Effector memory CD4-positive, alpha-beta T cell (primary cell): ENCODE data around the gene NISCH.

Source experiments
- DNase-seq, 3 donors: peaks; one replicate each; pipeline ENCODE4 v3.0.0-alpha.2; 2020
- H3K27ac ChIP-seq: 2 replicates; pipeline ENCODE4 v1.7.0; 2013; ENCODE audit warnings: mild to moderate bottlenecking, low read length, moderate library complexity; ENCODE audit not compliant: insufficient read depth, poor library complexity, severe bottlenecking
- H3K27me3 ChIP-seq: replicated peaks from 2 replicates; pipeline ENCODE4 v1.7.0; 2013; ENCODE audit warnings: mild to moderate bottlenecking, low read length; ENCODE audit not compliant: insufficient read depth, control insufficient read depth, poor library complexity, severe bottlenecking
- H3K36me3 ChIP-seq: 2 replicates; pipeline ENCODE4 v1.7.0; 2013; ENCODE audit warnings: mild to moderate bottlenecking, low read length, moderate library complexity; ENCODE audit not compliant: control insufficient read depth, insufficient read depth
- H3K4me1 ChIP-seq: 2 replicates; pipeline ENCODE4 v1.7.0; 2013; ENCODE audit warnings: low read length, mild to moderate bottlenecking; ENCODE audit not compliant: control insufficient read depth, insufficient read depth, poor library complexity, severe bottlenecking
- H3K4me3 ChIP-seq: 2 replicates; pipeline ENCODE4 v1.7.0; 2013; ENCODE audit warnings: low read length, low read depth, mild to moderate bottlenecking; ENCODE audit not compliant: insufficient read depth, poor library complexity, severe bottlenecking
- H3K9me3 ChIP-seq: 2 replicates; pipeline ENCODE4 v1.7.0; 2013; ENCODE audit warnings: mild to moderate bottlenecking, low read length, moderate library complexity; ENCODE audit not compliant: control insufficient read depth

NISCH gene

DNA sequence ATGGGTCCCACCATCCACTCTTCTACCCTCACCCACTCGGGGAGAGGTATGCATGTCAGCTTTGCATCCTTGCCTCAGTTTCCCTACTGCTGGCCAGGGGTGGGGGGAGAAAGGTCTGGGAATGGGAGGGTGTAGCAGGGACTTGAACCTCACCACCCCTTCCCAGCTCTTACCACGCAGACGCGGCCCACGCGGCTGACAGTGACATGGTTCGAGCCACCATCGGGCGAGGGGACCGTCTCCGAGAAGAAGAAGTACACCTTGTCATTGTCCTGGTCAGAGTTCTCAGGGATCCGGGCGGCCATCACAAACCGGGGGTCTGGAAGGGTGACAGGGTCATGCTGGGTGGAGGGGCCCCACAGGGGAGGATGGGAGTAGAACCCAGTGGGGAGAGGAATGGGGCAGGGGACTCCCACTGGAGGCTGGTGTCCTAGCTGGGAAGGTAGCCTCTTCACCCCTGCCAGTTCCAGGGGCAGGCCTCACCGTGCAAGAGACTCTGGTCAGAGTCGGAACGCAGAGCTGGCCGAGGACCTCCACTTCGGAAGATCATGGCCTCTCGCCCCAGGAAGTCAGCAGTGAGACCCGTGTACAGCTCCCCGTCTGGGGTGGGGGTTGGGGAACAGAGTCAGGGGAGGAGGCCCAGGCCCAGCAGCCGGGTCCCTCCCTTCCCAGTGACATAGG lies 14.2 kb upstream of the NISCH start:
- no peaks in the 10 kb centered on the region for H3K27me3 ChIP-seq
- no peak for DNase-seq
- no peak overlapping the region for H3K4me3 ChIP-seq
- peaks cover 3% of the 10 kb centered on the region for H3K4me1 ChIP-seq
- H3K9me3 ChIP-seq, result no peaks in the 10 kb centered on the region
- no peak overlapping the region for H3K27ac ChIP-seq
- H3K36me3 ChIP-seq, result no peaks in the 10 kb centered on the region

DNA sequence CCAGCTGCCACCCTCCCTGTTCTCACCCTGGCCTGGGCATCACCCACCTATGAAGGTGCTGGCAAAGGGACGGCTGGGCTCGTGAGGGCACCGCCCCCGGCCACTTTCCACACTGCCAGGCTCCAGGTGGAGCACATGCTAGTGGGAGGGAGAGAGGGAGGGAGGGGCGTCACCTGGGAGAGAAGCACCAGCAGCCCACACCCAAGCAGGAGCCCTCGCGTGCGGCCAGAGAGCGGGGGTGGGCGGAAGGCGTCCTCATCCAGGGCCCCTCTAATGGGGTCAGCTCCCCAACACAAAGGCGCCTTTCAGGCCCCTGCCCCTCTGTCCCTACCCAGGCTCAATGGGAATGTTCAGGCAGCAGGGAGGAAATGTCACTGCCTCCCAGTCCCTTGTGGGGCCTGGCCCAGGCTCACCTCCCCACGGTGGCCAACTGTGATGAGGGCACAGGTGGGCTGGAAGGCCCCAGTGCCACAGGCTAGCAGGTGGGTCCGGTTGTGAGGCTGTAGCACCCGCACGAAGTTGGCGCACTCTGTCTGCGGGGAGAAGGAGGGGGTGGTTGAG lies 13.6 kb upstream of the NISCH start:
- no peaks in the 10 kb centered on the region for H3K9me3 ChIP-seq
- no peak for DNase-seq
- no peak overlapping the region for H3K4me3 ChIP-seq
- H3K4me1 ChIP-seq, result peaks cover 3% of the 10 kb centered on the region
- H3K36me3 ChIP-seq, result no peaks in the 10 kb centered on the region
- no peak overlapping the region for H3K27ac ChIP-seq
- H3K27me3 ChIP-seq, result no peaks in the 10 kb centered on the region

DNA sequence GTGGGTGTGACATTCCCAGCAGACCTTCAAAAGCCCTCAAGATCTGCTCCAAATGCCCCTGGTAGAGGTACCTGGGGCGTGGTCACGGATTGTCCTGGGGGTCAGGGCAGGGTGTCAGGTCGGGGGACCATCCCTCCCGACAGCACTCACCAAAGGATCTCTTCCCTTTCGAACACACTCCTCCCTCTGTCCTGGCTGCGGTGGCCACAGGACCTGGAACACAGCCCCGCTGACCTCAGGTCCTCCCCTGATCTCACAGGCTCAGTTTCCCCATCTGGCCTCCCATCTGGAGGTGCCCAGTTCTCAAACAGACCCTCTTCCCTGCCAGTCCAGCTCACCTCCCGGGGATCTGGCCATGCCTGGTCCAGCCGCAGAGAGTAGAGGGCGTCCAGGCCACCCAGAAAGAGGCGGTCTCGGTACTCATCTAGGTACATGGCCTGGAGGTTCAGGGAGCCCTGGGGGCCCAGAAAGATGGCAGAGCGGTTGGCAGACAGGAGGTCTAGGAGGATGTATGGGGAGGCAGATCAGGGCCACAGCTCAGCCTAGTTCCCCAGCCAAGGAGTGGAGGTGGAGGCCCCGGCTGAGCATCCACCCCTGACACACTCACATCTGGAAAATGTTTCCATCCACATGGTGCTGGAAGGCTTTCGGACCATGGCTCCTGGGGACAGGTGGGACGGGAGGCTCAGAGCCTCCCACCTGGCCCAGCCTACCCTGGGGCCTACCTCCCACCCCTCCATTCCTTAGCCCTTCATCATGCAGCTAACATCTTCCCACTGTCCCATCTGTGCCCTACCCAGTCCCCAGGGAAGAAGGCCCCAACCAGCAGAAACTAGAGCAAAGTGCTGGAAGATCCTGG lies 12.8 kb upstream of the NISCH start:
- Histone ChIP-seq H3K4me3 (no peak overlapping the region), H3K36me3 (no peaks in the 10 kb centered on the region), H3K9me3 (no peaks in the 10 kb centered on the region), H3K27me3 (no peaks in the 10 kb centered on the region), H3K27ac (no peak overlapping the region), H3K4me1 (peaks cover 3% of the 10 kb centered on the region)
- DNase-seq, result no peak

DNA sequence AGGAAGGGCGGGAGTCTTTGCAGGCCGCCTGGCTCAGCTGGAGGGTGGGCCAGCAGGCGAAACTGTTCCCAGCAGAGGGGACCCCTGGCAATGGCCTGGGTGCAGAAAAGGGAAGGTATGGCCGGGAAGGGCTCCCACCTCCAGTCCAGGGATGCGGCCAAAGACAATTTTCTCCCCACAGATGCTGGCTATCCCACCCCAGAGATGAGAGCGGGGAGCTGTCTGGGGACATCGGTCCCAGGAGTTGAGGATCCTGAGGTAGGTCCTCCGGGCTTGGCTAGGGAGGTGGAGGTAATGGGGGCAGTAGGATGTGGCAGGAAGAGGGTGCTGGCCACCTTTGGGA lies 12.2 kb upstream of the NISCH start:
- H3K36me3 ChIP-seq, result no peaks in the 10 kb centered on the region
- no peak overlapping the region for H3K4me3 ChIP-seq
- DNase-seq, result no peak
- no peaks in the 10 kb centered on the region for H3K9me3 ChIP-seq
- no peaks in the 10 kb centered on the region for H3K27me3 ChIP-seq
- H3K27ac ChIP-seq, result no peak overlapping the region
- peaks cover 3% of the 10 kb centered on the region for H3K4me1 ChIP-seq

DNA sequence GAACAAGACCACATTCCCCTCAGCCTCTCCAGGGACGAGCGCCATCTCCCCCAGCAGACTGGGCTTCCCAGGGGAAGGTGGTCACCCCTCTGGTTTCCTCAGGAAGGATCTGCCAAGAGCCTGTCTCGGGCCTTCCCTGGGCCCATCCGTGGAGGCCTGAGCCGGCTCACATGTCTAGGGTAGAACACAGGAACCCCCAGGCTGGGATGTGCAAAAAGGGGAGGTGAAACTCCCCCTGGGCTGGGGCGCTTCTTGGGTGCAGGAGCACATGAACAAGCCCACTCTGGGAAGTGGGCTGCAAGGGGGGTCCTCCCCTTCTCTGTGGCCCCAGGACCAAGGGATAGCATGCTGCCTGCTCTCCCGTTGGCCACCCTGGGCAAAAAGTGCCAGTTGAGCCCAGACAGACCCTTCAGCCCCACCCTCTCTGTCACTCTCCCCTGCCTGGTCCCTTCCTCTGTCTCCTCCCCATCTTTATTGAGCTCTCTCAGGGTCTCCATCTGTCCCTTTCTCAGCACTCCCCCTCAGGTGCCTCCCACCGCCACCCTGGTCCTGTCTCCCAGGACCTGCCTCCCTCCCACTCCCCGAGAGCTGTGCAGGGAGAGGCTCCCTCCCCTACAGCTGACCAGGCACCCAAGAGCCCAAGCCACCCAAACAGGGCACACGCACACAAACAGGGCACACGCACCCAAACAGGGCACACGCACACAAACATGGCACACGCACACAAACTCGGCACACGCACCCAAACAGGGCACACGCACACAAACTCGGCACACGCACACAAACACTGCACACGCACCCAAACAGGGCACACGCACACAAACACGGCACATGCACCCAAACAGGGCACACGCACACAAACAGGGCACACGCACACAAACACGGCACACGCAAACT lies 11.4 kb upstream of the NISCH start:
- Histone ChIP-seq H3K9me3 (no peaks in the 10 kb centered on the region), H3K27me3 (no peaks in the 10 kb centered on the region), H3K4me1 (peaks cover 3% of the 10 kb centered on the region), H3K27ac (no peak overlapping the region), H3K4me3 (no peak overlapping the region), H3K36me3 (no peaks in the 10 kb centered on the region)
- DNase-seq, result no peak

DNA sequence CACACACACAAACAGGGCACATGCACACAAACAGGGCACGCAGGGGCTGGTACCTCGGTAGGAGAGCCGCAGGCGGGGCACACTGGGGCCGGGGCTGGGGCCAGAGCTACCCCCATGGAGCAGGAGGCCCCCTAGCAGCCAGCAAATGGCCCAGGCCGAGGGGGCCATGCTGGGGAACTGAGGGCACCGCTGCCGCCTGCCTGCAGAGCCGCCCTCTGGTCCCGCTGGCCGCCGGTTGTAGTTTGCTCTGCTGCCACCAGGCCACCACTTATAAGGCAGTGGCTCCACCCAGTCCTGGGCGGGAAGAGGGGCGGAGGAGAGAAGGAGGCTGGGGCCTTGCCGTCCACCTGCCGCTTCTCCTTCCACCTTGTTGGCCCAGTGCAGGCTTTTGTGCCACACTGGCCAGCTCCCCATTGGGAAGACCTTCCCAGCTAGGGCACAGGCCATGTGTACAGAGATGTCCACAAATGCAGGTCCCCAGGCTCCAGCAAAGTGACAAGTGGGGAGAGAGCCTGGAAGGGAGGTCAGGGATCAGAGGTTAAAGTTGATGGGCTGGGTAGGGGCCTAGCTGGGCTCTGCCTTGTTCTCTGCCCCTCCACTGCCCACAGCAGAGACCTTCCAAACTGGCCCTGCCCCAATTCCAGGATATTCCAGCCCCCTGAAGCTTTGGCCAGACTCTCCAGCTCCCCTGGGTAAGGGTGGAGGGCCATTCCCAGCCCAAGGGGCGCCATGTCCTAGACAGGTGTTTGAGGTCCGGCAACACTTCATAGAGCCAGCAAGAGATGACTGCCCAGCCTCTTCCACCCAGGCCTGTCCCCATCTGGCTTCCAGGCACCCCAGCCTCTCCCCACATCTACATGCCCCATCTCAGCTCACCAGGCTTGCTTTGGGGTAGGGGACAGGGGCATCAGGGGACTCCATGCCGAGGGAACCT lies 10.3 kb upstream of the NISCH start, which contains the start of gene SEMA3G:
Gene SEMA3G (minus strand): TSS at position 244 of the 934 bp plus-strand sequence. CDS start 76 bp downstream, at position 168.
- Histone ChIP-seq H3K27ac (no peak within 1 kb of the TSS), H3K9me3 (no peaks in the 10 kb centered on the region), H3K27me3 (no peaks in the 10 kb centered on the region), H3K4me3 (no peak within 1 kb of the TSS), H3K4me1 (peaks cover 3% of the 10 kb centered on the region), H3K36me3 (no peaks in the 10 kb centered on the region)
- peak; percentile 52 to 66 (median 57) for DNase-seq

DNA sequence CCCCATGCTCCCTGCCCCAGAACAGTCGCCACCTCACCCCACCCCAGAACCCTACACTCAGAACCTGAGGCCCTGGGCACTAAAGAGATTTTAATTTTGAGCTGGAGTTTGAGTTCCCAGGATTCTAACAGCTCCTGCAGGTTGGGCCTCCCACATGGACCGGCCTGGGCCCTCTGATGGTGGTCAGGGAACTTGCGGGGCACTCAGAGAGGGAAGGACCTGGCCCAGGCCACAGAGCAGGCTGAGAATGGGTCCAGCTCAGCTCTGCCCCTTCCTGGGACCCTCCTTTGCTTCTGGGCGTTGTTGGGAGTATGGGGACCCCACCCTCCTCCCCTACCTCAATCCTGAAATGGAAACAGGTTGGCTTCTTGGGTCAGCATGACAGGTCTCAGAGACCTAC lies 9.4 kb upstream of the NISCH start:
- Histone ChIP-seq H3K27me3 (no peaks in the 10 kb centered on the region), H3K9me3 (no peaks in the 10 kb centered on the region), H3K4me1 (peaks cover 3% of the 10 kb centered on the region), H3K4me3 (no peak overlapping the region), H3K27ac (no peak overlapping the region), H3K36me3 (no peaks in the 10 kb centered on the region)
- no peak for DNase-seq

DNA sequence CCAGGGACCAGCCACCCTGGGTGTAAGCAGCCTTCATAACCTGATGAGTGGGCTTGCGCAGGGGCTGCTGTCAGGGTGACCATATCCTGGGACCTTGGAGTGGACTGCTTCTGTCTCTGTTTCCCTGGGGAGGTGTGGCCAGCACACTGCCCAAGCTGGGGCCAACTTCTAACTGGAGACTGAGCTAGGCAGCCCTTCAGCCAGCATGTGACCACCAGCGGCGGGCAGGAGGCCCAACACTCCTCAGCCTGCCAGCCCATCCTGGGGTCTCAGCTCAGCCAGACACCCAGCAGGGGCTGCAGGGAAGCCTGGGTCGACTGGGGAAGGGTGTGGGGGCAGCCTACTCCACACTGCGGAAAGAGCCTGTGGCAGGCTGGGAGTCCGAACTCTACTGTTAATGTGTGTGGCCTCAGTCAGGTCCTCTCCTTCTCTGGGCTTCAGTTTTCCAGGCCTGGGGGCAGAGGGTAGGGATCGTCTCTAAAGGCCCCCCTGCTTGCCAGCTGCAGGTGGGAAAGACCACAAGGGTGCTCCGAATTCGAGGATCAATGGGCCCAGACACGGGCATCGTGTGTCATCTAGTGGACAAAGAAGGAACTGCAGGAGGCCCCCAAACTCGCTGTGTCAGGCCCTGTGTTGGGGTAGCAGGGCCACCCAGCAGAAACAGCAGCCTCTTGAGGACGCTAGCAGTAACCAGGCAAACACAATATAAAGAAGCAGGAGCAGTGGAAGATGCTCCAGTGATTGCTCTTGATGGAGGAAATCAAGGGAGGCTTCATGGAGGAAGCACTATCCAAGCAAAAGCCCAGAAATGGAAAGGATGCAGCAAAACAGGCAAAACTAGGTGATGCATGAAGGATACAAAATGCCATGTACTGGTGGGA lies 8.5 kb upstream of the NISCH start:
- Histone ChIP-seq H3K4me1 (peaks cover 3% of the 10 kb centered on the region), H3K36me3 (no peaks in the 10 kb centered on the region), H3K27me3 (no peaks in the 10 kb centered on the region), H3K4me3 (no peak overlapping the region), H3K9me3 (no peaks in the 10 kb centered on the region), H3K27ac (no peak overlapping the region)
- DNase-seq, result peak; percentile 46 to 57 (median 48)
